ENCODE data around the gene ANKS1A.
"Not testable (repeated sequence)": the region's sequence is repeated elsewhere in the genome, so short reads cannot be mapped to it uniquely, and the experiment has no call there.

The ANKS1A gene

DNA sequence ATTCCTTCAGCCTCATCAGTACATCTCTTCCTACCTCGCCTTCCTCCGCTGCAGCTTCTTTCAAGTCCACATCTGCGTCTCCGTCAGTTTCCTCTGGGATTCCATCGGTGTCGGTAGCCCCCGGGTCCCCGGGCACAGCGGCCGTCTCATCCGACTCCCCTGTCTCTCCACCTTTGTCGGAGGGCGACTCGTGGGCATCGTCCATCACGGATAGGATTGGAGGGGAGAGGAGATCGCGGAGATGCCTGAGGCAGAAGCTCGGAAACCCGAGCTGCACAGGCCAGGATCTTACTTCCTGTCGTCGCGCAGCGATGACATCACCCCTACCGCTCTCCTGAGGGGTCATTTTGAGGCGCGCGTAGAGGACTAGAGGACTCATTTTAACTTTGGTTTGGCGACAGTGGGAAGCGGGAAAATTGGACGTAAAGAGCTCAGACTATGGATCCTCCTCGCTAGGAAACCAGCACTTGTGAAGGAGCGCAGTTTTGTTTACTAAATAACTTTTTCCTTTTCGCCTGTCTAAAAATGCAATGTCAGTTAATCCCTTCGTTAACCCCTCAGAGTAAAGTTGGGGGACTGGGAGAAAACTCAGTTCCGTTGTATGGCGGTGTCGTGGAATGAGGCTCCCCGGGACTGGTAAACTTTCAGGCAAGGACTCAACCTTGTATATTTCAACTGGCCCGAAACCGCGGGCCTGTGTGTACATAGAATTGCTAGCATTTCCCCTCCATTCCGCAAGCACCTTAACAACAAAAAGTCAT is 1.1 kb upstream of the ANKS1A start, which contains the start of gene TAF11:
TSS of gene TAF11 (minus strand) at position 290 of the 761 bp plus-strand sequence. CDS start at position 205, 85 bp downstream.
- TF ChIP-seq, protein P1, sequence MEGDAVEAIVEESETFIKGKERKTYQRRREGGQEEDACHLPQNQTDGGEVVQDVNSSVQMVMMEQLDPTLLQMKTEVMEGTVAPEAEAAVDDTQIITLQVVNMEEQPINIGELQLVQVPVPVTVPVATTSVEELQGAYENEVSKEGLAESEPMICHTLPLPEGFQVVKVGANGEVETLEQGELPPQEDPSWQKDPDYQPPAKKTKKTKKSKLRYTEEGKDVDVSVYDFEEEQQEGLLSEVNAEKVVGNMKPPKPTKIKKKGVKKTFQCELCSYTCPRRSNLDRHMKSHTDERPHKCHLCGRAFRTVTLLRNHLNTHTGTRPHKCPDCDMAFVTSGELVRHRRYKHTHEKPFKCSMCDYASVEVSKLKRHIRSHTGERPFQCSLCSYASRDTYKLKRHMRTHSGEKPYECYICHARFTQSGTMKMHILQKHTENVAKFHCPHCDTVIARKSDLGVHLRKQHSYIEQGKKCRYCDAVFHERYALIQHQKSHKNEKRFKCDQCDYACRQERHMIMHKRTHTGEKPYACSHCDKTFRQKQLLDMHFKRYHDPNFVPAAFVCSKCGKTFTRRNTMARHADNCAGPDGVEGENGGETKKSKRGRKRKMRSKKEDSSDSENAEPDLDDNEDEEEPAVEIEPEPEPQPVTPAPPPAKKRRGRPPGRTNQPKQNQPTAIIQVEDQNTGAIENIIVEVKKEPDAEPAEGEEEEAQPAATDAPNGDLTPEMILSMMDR (IDR thresholded peaks at IDR 0.05; ENCODE audit: low read length, missing control alignments) = no peak
- DNase-seq (ENCODE audit: low read depth) = peak; percentile 95
- peak within 1 kb of the TSS; percentile 82 for H3K4me3 ChIP-seq (replicated peaks; ENCODE audit: low read depth, low read length)

DNA sequence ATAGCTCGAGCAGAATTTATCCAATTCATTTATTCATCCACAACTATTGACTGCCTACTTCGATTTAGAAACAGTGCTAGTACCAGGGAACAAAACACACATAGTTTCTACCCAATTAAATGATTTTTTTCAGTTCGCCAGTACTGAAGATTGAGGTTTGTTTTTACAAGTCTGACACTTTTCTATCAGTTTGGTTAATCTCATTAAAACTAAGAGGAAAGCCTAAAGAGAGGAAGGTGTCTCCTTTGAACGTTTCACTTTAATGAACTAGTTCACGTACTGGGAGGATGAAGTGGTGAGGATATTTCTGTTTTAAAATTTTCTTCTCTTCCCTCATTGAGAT is 570 bp upstream of the ANKS1A start:
- H3K4me3 ChIP-seq (replicated peaks; ENCODE audit: low read depth, low read length) = peak overlapping the region; percentile 82
- DNase-seq (ENCODE audit: low read depth) = no peak
- TF ChIP-seq, protein P1 (IDR thresholded peaks at IDR 0.05; ENCODE audit: low read length, missing control alignments) = no peak

DNA sequence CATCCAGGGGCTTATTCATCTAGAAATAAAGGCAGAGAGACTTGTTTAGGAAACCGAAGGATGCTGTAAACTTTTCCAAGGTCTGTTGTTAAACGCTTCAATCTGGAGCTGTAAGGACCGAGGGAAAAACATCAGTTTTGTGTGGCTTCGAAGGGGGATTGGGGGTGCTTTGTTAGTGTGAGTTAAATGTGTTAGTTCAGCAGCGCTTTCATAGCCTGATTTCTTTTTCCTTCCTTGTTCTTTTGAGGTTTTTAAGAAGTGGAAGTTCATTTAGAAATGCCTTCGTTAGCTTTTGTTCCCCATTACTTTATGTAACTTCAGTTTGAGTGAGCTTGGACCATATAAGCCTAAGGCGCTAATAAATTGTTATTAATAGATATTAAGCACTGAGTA is 1.5 kb downstream of the ANKS1A start:
- TF ChIP-seq, protein P1 (IDR thresholded peaks at IDR 0.05; ENCODE audit: low read length, missing control alignments) = no peak
- peak overlapping the region; percentile 82 for H3K4me3 ChIP-seq (replicated peaks; ENCODE audit: low read depth, low read length)
- DNase-seq (ENCODE audit: low read depth) = no peak

DNA sequence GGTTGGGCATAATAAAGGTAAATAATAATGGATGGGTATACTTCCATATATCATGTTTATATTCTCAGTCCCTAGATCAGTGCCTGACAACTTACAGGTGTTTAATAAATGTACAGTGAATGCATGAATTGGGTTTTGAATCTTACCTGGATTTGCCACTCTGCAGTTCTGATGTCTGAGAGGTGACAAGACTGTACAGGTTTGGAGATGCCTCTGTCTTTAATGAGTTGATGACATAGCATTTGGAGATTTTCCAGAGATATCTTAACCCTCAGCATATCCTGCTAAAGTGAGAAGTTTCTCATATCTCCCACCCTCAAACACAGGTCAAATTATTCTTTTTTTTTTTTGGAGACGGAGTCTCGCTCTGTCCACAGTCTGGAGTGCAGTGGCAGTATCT is 2.2 kb downstream of the ANKS1A start:
- TF ChIP-seq, protein P1 (IDR thresholded peaks at IDR 0.05; ENCODE audit: low read length, missing control alignments) = no peak
- no peak overlapping the region for H3K4me3 ChIP-seq (replicated peaks; ENCODE audit: low read depth, low read length)
- DNase-seq (ENCODE audit: low read depth) = no peak

DNA sequence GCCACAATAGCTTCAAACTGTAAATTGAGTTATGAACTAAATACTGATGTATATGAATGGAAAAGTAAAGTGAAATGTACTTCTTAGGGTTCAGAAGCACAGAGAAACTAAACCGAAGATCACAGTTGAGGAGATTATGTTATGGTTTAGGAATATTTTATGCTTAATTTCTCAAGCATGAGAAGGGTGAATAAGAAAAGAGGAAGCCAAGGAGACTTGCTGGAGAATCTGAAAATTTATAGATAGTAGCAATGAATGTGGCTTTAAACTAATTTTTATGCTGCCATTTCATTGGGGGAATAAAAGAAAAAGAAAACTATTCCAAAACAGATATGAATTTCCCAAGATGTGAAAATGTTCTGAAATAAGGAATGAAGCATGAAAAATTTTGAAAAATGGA is 5.6 kb downstream of the ANKS1A start:
- TF ChIP-seq, protein P1 (IDR thresholded peaks at IDR 0.05; ENCODE audit: low read length, missing control alignments) = no peak
- no peak for DNase-seq (ENCODE audit: low read depth)
- no peak overlapping the region for H3K4me3 ChIP-seq (replicated peaks; ENCODE audit: low read depth, low read length)

DNA sequence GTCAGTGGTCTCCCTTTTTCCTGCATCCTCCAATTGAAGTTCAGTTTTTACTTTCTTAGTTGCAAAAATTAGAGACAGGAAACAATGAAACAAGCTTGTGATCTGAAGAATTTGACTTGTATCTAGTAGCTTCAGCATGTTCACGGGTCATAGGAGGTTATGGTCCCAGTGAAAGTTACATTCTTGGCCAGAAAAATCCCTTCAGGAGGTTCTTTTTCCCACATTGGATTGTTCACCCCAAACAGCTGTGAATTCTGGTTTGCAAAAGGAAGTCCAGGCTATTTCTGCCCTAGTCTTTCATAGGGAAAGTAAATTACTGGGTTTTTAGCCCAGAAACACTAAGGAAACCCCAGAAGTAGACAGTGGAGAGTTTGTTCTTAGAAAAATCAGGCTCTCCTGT is 8.1 kb downstream of the ANKS1A start:
- TF ChIP-seq, protein P1 (IDR thresholded peaks at IDR 0.05; ENCODE audit: low read length, missing control alignments) = no peak
- H3K4me3 ChIP-seq (replicated peaks; ENCODE audit: low read depth, low read length) = no peak overlapping the region
- DNase-seq (ENCODE audit: low read depth) = no peak

DNA sequence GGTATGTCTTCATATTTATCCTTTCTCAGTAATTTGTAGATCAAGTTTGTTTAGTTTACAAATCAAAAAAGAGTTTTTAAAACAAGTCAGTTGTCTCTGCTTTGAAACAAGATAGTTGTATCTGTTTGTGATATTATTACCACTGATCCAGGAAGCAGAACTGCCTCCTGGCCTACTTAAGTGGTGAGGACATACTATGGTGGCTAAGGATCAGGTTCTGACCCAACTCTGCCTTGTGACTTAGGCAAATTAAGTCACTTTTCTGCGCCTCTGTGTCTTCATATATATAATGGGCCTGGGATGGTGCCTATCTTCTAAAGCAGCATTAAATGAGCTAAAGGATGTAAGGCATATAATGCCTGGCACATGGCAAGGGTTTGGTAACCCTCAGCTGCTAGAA is 8.7 kb downstream of the ANKS1A start:
- TF ChIP-seq, protein P1 (IDR thresholded peaks at IDR 0.05; ENCODE audit: low read length, missing control alignments) = no peak
- no peak for DNase-seq (ENCODE audit: low read depth)
- H3K4me3 ChIP-seq (replicated peaks; ENCODE audit: low read depth, low read length) = no peak overlapping the region

DNA sequence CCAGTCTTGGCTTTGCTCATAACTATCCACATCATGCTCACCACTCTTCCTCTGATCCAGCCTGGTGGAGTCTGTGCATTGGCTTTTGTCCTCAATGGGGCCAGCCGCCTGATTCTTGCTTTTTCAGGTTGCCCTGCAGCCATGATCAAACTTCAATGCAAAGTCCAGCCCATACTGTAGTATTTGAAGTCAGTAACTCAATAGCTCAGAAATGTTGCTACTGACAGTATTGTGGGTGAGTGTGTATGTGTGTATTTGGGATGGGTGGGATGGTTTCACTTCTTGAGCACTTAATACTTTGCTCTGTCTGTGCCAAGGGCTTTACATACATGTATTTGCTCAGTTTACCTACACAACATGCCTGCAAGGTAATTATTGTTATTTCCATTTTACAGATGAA is 10.7 kb downstream of the ANKS1A start:
- not testable (repeated sequence) for H3K4me3 ChIP-seq (replicated peaks; ENCODE audit: low read depth, low read length); DNase-seq (ENCODE audit: low read depth)

Data from fibroblast of pulmonary artery (primary cell).